ENCODE data around the gene TUBA1C.

- TF ChIP-seq, protein P1, sequence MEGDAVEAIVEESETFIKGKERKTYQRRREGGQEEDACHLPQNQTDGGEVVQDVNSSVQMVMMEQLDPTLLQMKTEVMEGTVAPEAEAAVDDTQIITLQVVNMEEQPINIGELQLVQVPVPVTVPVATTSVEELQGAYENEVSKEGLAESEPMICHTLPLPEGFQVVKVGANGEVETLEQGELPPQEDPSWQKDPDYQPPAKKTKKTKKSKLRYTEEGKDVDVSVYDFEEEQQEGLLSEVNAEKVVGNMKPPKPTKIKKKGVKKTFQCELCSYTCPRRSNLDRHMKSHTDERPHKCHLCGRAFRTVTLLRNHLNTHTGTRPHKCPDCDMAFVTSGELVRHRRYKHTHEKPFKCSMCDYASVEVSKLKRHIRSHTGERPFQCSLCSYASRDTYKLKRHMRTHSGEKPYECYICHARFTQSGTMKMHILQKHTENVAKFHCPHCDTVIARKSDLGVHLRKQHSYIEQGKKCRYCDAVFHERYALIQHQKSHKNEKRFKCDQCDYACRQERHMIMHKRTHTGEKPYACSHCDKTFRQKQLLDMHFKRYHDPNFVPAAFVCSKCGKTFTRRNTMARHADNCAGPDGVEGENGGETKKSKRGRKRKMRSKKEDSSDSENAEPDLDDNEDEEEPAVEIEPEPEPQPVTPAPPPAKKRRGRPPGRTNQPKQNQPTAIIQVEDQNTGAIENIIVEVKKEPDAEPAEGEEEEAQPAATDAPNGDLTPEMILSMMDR (conservative IDR thresholded peaks at IDR 0.05 in 1 of 2, IDR thresholded peaks at IDR 0.05 in 1 of 2; ENCODE audit: low read depth in 1 of 2, low read length in 2 of 2) = no peak
- TF ChIP-seq EZH2 (IDR thresholded peaks at IDR 0.05; ENCODE audit: low read length, missing control alignments) = peak; percentile 77
Measured at GRCh38 chr12:49296836-49297694, 32.2 kb downstream of the TUBA1C start.

All from fibroblast of lung (primary cell).